AG09319 (cell line): Measurements from ENCODE around the gene ARX.

Experiments
- DNase-seq: peaks from one replicate; pipeline ENCODE4 v3.0.0-alpha.2; 2010; ENCODE audit warnings: low read depth; ENCODE audit errors: extremely low read depth
- CTCF ChIP-seq: IDR thresholded peaks from 2 replicates; pipeline ENCODE4 v1.5.1; 2011; ENCODE audit warnings: low read depth, mild to moderate bottlenecking, inconsistent platforms, low read length, moderate library complexity

ARX gene

DNA sequence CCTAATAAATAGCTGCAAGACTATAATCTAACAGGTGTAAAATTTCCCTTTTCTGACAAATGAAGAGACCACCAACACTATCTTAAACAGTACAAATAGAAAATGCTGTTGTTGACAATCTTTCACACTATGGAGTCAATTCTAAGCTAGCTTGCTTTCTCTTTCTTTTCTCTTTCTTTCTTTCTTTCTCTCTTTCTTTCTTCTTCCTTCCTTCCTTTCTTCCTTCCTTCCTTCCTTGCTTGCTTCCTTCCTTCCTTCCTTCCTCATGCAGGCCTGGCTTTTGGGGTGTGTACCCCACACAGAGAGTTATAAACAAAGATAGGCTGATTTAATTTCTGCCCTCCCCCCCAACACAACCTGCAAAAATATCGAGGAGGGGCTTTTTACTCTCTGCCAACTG lies 8.1 kb upstream of the ARX start:
- TF ChIP-seq CTCF, result no peak
- no peak for DNase-seq

DNA sequence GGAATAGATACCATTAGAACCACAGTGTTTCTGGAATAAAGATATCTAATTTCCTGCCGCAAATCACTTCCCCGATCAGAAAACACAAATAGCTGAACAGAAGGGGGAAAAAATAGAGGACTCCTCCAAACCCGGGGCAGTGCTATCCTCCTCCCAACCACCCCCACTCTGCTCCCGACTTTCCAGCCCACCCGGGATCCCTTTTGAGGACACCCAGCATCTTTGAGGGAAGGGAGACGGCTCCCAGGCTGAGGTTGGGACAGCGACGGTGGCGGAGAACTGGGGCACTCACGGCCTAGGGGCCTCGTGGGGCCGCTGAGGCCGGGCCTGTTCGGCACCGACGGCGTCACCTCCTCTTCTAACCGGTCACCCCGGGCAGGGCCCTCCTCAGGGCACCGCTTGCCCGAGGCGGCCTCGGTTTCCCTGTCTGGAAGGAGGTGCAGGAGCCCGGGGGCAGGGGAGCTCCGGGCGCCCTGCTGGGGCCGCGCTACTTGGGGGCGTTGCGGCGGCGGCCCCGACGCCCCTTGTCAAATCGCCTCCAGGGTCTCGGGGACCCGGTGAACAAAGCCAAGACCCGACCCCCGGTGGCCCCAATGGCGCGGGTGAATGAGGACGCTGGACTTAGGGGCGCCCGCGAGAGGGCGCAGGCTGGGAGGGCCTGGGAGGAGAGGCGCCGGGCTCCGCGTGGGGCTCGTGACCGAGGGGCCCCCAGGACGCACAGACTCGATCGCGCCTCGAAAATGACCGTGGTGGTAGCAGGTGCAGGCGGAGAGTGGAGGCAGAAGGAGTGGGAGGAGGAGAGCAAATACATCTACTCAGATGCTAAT lies 6.9 kb upstream of the ARX start:
- no peak for DNase-seq
- TF ChIP-seq CTCF, result no peak

- DNase-seq, result no peak
- TF ChIP-seq CTCF, result peak; percentile 34
Observed at GRCh38 chrX:25020905-25021449, 5.2 kb upstream of the ARX start.

DNA sequence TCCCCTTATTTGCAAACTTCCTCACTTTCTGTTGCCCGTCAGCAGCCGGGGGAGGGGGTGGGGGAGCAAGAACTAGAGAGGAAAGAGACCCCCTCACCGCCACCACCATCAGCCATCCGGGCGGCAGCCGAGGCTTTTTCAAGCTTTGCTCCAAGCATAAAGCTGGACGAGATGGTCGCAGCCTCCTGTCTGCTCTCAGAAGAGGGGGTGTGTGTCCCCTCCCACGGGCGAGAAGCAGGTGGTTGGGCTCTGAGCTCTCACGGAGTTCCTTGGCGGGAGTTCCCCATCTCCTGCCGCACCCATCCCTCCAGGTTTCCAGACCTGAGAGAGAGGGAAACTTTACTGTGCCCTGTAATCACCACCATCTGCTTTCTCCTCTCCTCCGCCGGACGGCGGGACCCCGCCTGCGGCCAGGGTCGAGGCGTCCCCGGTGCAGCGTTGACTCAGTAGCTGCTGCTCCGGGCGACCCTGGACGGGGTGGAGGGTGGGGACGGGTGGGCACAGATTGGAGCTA lies 4.7 kb upstream of the ARX start:
- DNase-seq, result no peak
- TF ChIP-seq CTCF, result no peak

GRCh38 chrX:25019707-25020390 lies 4.1 kb upstream of the ARX start:
- no peak for DNase-seq
- TF ChIP-seq CTCF, result no peak

DNA sequence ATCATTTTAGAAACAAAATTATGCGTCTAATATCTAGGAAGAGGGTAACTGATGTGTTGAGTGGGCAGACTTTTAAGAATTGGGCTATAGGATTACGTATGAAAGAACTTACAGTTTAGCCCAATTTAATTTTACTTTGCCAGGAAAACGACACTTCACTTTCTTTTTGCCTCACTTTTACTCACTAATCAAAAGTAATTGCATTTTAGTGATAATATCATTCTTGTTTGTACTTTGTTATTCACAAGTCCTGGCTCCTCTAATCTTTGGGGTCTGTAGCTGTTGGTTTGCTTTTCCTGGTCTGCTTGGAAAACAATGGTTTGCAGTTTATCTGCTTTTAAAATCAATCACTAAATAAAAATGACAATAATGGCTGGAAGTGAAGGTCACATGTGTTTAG lies 2.9 kb upstream of the ARX start:
- no peak for TF ChIP-seq CTCF

More for the DNA sequence above, 2.9 kb upstream of the ARX start:
- no peak for DNase-seq
